T-helper 2 cell treated with Interferon-gamma antibody and Interleukin-4, amounts not matched to agents 5 μg/mL and 100 μg/mL, for 36 hours (primary cell): ENCODE data around the gene CLCN7.

Experiments used
- DNase-seq: peaks from one replicate; pipeline ENCODE4 v3.0.0; 2021; ENCODE audit warnings: low spot score
- H3K27ac Mint-ChIP-seq: one replicate; pipeline ENCODE4 v1.8.0; 2021; ENCODE audit warnings: mild to moderate bottlenecking, mixed read lengths
- H3K27me3 Mint-ChIP-seq: one replicate; pipeline ENCODE4 v1.8.0; 2021; ENCODE audit warnings: low read depth, mixed read lengths
- H3K36me3 Mint-ChIP-seq: one replicate; pipeline ENCODE4 v1.8.0; 2021; ENCODE audit warnings: low read depth, mixed read lengths
- H3K4me1 Mint-ChIP-seq: one replicate; pipeline ENCODE4 v1.8.0; 2021; ENCODE audit warnings: low read depth, mixed read lengths
- H3K4me3 Mint-ChIP-seq: one replicate; pipeline ENCODE4 v1.8.0; 2022; ENCODE audit warnings: mild to moderate bottlenecking, moderate library complexity, mixed read lengths
- H3K9me3 Mint-ChIP-seq: one replicate; pipeline ENCODE4 v1.8.0; 2021; ENCODE audit warnings: mixed read lengths

Gene CLCN7, protein sequence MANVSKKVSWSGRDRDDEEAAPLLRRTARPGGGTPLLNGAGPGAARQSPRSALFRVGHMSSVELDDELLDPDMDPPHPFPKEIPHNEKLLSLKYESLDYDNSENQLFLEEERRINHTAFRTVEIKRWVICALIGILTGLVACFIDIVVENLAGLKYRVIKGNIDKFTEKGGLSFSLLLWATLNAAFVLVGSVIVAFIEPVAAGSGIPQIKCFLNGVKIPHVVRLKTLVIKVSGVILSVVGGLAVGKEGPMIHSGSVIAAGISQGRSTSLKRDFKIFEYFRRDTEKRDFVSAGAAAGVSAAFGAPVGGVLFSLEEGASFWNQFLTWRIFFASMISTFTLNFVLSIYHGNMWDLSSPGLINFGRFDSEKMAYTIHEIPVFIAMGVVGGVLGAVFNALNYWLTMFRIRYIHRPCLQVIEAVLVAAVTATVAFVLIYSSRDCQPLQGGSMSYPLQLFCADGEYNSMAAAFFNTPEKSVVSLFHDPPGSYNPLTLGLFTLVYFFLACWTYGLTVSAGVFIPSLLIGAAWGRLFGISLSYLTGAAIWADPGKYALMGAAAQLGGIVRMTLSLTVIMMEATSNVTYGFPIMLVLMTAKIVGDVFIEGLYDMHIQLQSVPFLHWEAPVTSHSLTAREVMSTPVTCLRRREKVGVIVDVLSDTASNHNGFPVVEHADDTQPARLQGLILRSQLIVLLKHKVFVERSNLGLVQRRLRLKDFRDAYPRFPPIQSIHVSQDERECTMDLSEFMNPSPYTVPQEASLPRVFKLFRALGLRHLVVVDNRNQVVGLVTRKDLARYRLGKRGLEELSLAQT

DNA sequence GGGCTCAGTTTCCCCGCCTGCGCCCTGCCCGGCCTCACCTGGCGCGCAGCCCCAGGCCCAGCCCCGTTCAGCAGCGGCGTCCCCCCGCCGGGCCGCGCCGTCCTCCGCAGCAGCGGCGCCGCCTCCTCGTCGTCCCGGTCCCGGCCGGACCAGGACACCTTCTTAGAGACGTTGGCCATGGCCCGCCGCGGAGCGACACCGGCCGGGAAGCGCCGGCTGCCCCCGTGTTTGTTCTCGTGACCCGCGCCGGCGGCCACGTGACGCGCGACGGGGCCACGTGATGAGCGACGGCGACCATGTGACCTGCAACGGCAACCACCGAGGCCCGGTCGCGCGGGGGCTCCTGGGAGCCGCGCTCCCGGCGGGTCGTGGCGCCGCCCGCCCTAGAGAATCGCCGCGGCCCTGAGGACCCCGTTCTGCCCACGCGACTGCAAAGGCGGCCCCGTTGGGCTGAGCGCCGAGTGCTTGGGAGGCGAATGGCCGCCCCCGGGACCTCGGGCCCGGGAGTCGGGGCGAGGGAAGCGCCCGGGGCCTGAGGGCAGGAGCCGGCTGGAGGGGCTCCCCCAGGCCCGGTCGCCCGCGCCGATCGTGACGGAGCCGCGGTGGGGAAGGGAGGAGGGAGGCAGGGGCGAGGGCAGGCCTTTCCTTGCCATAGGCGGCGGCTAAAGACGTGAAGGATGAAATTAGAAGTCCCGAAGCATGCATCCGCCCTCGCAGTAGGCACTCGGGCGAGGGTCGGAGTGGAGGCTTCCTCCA lies at the start of gene CLCN7:
CLCN7 (minus strand) TSS at position 233 of the 756 bp plus-strand sequence; CDS start at position 179, 54 bp downstream.
- Mint-ChIP-seq H3K4me3 (peak within 1 kb of the TSS; percentile 89), H3K27me3 (no peaks in the 10 kb centered on the region), H3K4me1 (peaks cover 12% of the 10 kb centered on the region), H3K36me3 (peaks cover 1% of the 10 kb centered on the region), H3K9me3 (no peaks in the 10 kb centered on the region), H3K27ac (peak within 1 kb of the TSS; percentile 85)
- peak; percentile 93 for DNase-seq

DNA sequence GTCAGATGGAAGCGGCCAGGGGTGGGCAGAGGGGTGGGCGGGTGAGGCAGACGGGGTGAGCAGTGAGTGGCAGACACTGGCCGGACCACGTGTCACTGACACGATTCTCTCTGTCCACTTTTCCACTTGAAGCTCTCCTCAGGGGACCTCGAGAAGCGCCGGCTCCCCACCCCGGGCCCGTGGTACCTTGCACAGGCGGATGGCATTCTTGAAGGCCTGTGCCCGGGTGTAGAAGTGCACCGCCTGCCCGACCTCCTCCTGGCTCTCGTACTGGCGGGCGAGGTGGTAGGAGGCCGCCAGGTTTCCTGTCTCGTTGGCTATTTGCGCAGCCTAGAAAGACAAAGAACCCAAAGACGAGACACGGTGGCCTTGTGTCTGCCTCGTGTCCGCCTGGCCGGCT lies 49.5 kb upstream of the CLCN7 start:
- Mint-ChIP-seq H3K27me3 (no peaks in the 10 kb centered on the region), H3K9me3 (no peaks in the 10 kb centered on the region), H3K36me3 (no peaks in the 10 kb centered on the region), H3K27ac (no peak overlapping the region), H3K4me3 (no peak overlapping the region), H3K4me1 (peaks cover 5% of the 10 kb centered on the region)
- no peak for DNase-seq

DNA sequence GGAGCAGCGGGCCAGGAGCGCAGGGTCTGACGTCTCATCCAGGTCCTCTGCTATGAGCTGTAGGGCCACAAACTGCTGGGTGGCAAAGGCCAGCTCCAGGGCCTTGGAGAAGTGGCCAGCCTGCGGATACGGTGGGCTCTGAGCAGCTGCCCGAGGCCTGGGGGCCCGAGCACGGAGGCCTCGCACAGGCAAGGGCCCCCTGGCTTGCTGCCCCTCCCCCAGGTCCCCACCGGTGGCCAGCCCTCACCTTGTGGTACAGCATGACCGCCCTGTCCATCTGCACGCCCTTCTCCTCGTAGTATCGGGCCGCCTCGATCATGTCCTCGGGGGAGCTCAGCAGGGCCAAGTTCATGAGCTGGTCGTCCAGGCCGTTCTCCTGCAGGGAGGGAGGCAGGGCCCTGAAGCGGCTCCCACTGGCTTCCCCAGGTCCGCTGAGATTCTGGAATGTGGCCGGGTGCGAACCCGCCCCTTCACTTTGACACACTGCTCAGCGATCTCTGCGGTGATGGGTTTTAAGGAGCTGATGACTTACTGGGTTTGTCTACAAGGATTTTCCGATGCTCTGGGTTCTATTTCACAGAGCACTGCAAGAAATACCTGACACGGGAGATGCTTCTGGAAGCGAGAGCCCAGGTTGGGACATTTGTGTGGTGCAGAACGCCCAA lies 48.9 kb upstream of the CLCN7 start:
- Mint-ChIP-seq H3K36me3 (no peaks in the 10 kb centered on the region), H3K4me3 (no peak overlapping the region), H3K27ac (no peak overlapping the region), H3K27me3 (no peaks in the 10 kb centered on the region), H3K4me1 (peaks cover 4% of the 10 kb centered on the region), H3K9me3 (no peaks in the 10 kb centered on the region)
- no peak for DNase-seq

DNA sequence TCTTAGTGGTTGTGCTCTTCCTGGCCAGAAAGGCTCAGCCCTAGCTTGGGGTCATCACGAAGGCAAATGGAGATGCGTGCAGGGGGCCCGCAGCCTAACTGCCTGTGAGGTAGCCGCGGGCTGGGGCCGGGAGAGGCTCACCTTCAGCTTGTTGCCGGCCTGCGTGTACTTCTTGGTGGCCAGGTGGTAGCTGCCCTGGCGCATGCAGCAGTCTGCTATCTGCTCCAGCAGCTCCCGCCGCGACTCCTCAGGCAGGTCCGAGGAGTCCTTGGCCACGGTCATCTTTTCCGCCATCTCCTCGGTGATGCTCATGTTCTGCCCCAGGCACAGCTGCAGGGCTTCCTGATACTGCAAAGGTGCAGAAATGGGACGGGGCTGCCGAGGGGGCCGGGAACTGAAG lies 45.6 kb upstream of the CLCN7 start:
- H3K4me1 Mint-ChIP-seq = no peaks in the 10 kb centered on the region
- no peak overlapping the region for H3K27ac Mint-ChIP-seq
- no peaks in the 10 kb centered on the region for H3K9me3 Mint-ChIP-seq
- H3K36me3 Mint-ChIP-seq = no peaks in the 10 kb centered on the region
- no peaks in the 10 kb centered on the region for H3K27me3 Mint-ChIP-seq
- H3K4me3 Mint-ChIP-seq = no peak overlapping the region
- DNase-seq = no peak

DNA sequence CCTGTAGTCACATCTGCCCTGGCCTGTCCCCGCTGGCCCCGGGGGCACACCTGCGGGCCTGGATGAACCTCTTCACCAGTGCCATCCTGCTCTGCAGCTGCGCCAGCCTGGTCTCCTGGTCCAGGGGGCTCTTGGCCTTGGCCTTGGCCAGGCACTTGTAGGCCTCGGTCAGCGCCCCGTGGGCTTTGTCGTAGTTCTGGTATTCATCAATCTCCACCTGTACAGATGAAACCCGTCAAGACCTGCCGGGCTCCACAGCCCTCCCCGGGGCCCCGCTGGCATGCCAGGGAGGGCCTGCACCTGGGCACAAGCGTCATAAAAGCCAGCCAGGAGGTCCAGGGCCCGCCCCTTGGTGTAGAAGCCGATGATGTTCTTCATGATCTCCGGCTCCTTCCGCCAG lies 45.0 kb upstream of the CLCN7 start:
- H3K4me1 Mint-ChIP-seq = no peaks in the 10 kb centered on the region
- H3K27ac Mint-ChIP-seq = no peak overlapping the region
- no peaks in the 10 kb centered on the region for H3K36me3 Mint-ChIP-seq
- DNase-seq = no peak
- no peak overlapping the region for H3K4me3 Mint-ChIP-seq
- no peaks in the 10 kb centered on the region for H3K27me3 Mint-ChIP-seq
- H3K9me3 Mint-ChIP-seq = no peaks in the 10 kb centered on the region

DNA sequence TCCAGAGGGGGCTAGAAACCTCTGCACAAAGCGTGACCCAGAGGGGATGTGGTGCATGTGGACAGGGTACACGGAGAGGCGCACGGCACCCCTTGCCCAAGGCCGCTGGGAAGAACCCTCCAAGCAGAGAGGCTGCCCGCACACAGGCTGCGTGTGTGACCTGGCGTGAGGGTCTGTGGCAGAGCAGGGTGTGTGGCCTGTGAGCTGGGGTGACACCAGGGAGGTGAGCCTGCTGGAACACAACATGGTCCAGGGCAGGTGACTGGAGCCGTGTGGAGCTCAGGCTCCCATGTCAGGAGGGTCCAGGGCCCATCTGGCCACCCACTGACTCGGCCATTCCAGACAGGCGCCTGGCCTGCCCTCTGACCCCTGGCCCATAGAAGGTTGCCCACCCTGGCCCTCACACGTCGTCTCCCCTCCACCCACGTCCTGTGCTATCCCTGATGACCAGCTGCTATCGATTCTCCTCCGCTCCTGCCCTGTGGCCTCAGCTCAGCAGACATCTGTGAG lies 43.9 kb upstream of the CLCN7 start:
- no peaks in the 10 kb centered on the region for H3K9me3 Mint-ChIP-seq
- peaks cover 1% of the 10 kb centered on the region for H3K36me3 Mint-ChIP-seq
- H3K27me3 Mint-ChIP-seq = no peaks in the 10 kb centered on the region
- H3K27ac Mint-ChIP-seq = no peak overlapping the region
- DNase-seq = no peak
- H3K4me3 Mint-ChIP-seq = no peak overlapping the region
- no peaks in the 10 kb centered on the region for H3K4me1 Mint-ChIP-seq

DNA sequence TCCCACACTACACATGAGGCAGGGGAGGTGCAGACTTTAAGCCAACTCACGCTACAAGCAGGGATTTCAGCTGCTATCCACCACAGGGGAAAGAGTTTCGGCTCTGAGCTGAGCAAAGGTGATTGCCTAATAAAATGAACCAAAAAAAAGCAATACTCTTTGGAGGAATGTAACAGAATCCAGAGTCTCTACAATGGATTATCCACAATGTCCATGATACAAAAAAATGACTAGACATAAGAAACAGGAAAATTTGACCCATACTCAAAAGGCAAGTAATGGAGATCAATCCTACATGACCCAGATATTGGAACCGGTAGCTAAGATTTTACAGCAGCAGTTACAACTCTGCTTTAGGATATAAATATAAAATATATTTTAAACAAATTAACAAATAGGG lies 39.7 kb upstream of the CLCN7 start:
- no peak for DNase-seq
- no peaks in the 10 kb centered on the region for H3K27me3 Mint-ChIP-seq

DNA sequence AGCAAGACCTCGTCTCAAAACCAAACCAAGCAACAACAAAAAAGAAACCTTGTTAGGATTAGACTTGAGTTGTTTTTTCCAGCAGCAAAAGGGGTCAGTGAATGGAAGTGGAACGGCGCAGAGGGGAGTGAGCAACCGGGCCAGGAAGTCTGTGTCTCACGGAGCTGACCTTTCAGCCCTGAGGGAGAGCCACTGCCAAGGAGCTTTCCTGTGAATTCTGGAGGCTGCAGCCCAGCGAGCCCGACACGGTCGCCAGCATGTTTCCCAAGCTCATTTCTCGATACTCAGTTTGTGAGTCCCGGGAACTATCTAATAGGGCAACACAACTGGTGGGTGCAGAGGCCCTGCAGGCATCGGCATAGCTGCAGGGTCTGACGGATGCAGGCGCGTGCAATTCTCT lies 37.9 kb upstream of the CLCN7 start:
- H3K36me3 Mint-ChIP-seq = peaks cover 13% of the 10 kb centered on the region
- no peak overlapping the region for H3K4me3 Mint-ChIP-seq
- no peaks in the 10 kb centered on the region for H3K4me1 Mint-ChIP-seq

More for the DNA sequence above, 39.7 kb upstream of the CLCN7 start:
- Mint-ChIP-seq H3K4me1 (no peaks in the 10 kb centered on the region), H3K36me3 (peaks cover 13% of the 10 kb centered on the region), H3K4me3 (no peak overlapping the region), H3K27ac (no peak overlapping the region), H3K9me3 (no peaks in the 10 kb centered on the region)

DNA sequence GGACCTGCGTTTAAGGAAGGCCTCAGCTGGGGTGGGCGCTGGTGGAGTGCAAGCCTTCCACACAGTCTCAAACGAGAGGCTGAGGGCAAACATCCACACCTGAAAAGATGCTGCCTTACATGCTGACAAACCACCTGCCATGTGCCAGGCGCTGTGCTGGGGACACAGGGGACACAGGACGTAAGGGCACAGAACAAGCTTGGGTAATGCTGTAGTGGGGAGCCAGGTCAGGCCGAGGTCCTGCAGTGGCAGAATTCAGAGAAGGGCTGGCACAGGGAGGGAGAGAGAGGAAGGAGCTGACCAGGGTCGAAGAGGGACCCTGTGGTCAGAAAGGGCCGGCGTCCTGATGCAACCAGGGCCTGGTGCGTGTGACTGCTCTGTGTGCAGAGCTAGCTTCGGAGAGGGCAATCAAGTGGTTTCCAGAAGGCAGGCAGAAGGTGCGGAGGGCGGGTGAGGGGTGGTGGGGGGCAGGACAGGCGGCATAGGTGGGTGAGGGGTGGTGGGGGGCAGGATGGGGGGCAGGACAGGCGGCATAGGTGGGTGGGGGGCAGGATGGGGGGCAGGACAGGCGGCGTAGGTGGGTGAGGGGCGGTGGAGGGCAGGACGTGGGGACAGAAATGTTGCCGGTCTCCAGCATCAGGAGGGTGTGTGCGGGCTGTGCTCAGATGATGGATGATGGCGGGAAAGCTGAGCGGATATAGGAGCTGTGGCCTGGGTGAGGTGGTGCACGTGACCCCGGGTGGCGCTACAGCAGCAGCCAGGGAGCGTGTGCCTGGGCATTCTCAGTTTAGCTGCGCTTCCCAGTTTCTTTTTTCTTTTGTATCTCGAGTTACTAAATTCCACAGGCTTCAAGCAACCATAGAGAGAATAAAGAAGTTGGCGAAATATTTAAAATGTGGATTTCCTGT lies 37.1 kb upstream of the CLCN7 start:
- no peak overlapping the region for H3K27ac Mint-ChIP-seq
- H3K27me3 Mint-ChIP-seq = no peaks in the 10 kb centered on the region
- H3K36me3 Mint-ChIP-seq = peaks cover 13% of the 10 kb centered on the region
- H3K4me1 Mint-ChIP-seq = no peaks in the 10 kb centered on the region
- DNase-seq = no peak
- H3K4me3 Mint-ChIP-seq = no peak overlapping the region
- H3K9me3 Mint-ChIP-seq = no peaks in the 10 kb centered on the region

More for the DNA sequence above, 37.9 kb upstream of the CLCN7 start:
- Mint-ChIP-seq H3K9me3 (no peaks in the 10 kb centered on the region), H3K27ac (no peak overlapping the region), H3K27me3 (no peaks in the 10 kb centered on the region)
- no peak for DNase-seq

DNA sequence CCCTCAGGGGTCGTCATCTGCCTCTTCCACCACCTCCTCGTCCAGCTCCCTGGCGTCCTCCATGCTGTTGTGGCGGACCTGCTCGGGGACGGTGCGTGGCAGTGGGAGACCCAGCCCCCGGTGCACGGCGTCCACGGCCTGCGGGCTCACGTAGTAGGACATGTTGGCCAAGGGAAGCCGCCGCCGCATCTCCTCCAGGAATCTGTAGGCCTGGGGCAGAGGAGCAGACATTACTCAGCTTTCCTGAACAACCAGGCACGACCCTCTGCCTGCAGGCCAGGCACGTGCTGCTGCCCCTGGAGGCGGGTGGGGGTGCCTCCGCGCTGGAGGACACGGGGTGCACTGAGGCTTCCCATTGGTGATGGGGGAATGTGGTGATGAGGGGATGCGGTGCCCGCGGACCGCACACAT lies 36.1 kb upstream of the CLCN7 start:
- Mint-ChIP-seq H3K27ac (no peak overlapping the region), H3K4me1 (no peaks in the 10 kb centered on the region), H3K36me3 (peaks cover 13% of the 10 kb centered on the region), H3K27me3 (no peaks in the 10 kb centered on the region), H3K9me3 (no peaks in the 10 kb centered on the region), H3K4me3 (no peak overlapping the region)
- no peak for DNase-seq

DNA sequence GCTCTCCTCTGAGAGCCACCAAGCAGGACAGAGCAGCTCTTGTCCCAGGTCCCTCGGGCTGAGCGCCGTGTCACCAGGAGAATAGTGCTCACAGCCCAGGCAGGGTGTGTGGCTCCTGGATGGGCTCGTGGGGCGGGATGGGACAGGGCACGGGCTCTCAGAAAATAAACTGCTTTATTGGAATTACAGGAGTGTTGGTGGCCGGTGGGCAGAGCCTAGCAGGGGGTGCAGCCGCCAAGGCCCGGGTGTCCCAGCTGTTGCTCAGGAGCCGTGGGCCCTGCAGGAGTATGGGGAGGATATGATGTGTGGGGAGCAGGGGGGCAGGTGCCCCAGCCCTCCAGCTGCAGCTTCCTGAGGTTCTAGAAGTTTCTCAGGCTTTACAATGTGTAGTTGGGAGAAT lies 35.4 kb upstream of the CLCN7 start:
- H3K4me1 Mint-ChIP-seq = no peaks in the 10 kb centered on the region
- H3K27me3 Mint-ChIP-seq = no peaks in the 10 kb centered on the region
- no peak overlapping the region for H3K27ac Mint-ChIP-seq
- peaks cover 13% of the 10 kb centered on the region for H3K36me3 Mint-ChIP-seq
- H3K9me3 Mint-ChIP-seq = no peaks in the 10 kb centered on the region
- no peak overlapping the region for H3K4me3 Mint-ChIP-seq
- DNase-seq = no peak

DNA sequence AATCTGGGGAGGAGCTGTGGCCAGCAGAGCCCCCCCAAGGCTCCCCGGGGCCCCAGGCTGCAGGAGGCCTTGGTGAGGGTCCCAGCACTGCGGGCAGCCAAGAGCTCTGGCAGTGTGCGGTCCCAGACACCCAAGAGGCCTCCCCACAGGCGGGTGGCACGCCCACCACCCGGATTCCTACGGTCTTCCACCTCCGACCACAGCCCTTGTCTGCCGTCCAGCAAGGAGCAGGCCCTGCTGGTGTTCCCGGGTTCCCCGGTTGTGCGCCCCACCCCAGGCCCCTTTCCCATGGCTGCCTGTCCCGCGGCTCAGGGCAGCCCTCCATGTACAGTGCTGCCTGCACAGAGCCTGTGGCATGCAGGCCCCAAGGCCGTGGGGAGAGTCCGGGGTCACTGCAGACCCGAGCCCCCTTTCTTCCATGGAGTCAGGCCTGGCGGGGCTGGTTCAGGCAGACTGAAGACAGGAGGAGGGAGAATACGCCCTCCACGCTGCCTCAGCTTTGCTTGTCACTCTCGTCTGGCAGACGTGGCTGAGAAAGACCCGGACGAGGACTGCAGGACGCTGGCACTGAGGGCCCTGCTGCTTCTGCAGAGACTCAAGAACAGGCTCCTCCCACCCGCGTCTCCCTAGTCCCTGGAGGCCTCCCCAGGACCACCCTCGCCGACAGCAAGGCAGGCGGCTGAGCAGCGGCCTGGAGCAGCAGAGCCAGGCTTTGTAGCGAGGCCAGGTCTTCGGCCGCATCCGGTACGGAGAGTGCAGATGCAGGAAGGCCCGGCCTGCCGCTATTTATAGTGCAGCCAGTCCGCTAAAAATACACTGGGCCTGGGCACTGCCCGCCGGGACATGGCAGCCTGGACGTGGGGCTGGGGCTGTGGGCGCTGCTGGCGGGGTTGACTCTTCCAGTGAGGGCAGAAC lies 34.7 kb upstream of the CLCN7 start:
- peaks cover 12% of the 10 kb centered on the region for H3K36me3 Mint-ChIP-seq
- H3K9me3 Mint-ChIP-seq = no peaks in the 10 kb centered on the region
- no peaks in the 10 kb centered on the region for H3K4me1 Mint-ChIP-seq
- H3K4me3 Mint-ChIP-seq = no peak overlapping the region
- no peak for DNase-seq
- H3K27ac Mint-ChIP-seq = no peak overlapping the region
- no peaks in the 10 kb centered on the region for H3K27me3 Mint-ChIP-seq
